Measurements from ENCODE around the gene TREML1.
"Not testable (repeated sequence)": the region's sequence is repeated elsewhere in the genome, so short reads cannot be mapped to it uniquely, and the experiment has no call there.

Gene TREML1

DNA sequence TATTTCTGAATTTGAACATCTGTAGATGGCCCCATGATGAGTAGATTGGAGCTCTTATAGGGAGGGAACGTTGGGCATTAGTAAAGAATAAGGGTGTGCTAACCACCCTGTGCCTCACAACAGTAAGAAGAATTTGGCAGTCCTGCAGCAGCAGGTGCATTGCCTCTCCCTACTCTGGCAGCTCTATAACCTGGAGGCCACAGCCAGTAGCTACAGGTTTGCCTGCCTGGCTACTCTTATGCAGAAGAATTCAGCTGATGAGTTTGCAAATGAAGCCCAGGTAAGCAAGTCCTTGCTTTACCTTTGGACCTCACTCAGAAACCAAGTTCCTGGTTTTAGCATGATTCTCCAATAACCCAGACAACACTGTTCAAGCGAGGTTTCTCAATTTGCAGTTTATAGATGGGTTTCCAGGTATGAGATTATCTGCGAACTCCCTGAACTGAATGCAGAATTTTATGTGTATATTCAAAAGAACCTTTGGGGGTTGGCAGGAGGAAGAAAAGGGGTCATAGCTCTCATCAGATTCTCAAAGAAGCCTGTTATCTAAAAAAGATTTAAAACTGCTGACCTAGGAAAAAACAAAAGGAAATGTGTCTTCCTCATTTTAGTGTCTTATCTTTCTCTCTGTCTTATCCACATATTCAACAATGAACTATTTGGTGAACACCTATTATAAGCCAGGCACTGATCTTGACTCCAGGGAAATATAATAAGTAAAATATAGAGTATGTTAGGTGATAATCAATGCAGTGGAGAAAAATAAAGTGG is 18.9 kb downstream of the TREML1 start:
- DNase-seq = no peak

DNA sequence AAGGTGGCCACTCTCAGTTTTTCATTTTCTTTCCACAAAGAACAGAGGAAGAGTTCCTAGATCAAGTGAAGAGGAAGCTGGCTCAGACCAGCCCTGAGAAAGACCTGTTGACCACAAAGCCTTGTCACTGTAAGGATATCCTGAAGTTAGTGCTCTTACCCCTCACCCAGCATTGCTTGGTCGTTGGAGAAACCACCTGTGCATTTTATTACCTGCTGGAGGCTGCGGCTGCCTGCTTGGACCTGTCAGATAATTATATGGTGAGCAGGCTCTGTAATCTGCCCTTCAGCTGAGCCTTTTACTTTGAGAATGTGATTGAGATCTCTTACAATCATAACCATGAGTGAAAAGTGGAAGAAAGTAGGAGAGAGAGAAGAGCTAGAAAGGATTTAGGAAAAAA is 21.9 kb downstream of the TREML1 start:
- no peak for DNase-seq

DNA sequence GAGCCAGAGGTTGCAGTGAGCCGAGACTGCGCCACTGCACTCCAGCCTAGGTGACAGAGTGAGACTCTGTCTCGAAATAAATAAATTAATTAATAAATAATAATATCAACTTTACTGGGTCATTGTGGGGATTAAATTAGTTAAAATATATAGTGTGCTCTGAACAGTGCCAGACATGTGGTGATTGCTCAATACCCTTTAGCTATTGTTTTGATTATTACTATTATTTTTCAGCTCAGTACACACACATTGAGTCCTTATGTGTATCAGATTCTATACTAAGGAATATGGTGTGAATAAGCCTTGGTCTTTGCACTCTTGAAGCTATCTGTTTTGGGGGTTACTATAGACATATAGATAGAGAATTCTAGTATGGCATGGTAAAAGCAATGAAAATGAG is 28.9 kb downstream of the TREML1 start:
- DNase-seq = no peak

DNA sequence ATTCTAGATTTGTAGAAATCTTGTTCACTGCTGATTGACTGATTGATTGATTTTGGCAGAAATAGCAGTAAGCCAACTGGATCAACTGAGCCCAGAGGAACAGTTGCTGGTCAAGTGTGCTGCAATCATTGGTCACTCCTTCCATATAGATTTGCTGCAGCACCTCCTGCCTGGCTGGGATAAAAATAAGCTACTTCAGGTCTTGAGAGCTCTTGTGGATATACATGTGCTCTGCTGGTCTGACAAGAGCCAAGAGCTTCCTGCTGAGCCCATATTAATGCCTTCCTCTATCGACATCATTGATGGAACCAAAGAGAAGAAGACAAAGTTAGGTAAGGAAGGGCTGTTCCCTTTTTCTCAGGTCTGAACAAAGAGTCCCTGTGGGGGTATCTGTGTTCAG is 31.2 kb downstream of the TREML1 start:
- no peak for DNase-seq

DNA sequence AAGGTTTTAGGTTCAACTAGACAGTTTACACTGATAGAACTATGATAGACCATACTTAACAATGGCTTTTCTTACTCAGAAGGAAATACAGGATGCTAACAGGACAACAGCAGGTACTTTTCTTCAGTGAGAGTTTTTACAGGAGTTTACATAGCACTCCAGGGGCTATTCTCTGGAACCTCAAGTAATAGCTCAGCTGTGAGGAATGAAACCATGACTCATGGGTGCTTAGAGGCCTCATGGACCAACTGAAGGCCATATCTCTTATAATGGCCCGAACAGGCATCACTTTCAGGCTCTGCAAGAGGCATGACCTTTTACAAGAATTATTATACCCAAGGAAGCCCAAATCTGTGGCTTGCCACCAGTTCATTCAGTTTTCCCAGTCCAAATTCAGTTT is 31.8 kb downstream of the TREML1 start:
- no peak for DNase-seq

DNA sequence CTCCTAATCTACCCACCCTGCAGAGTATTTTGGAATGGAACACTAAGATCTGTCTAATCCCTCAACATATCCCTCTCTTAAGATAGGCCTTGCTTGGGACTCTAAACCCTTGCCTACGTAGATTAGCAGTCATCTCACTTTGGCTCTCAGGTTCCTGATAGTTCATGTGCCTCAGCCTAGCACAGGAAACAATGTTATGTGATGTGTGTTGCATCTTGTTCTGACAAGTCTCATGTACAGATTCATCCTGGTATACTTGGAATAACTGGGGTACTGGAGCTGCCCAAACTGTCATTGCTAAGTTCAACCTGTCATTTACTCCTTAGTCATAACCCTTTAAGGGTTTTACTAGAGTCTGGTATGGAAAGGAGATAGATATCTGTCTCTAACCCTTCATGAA is 34.1 kb downstream of the TREML1 start:
- no peak for DNase-seq

DNA sequence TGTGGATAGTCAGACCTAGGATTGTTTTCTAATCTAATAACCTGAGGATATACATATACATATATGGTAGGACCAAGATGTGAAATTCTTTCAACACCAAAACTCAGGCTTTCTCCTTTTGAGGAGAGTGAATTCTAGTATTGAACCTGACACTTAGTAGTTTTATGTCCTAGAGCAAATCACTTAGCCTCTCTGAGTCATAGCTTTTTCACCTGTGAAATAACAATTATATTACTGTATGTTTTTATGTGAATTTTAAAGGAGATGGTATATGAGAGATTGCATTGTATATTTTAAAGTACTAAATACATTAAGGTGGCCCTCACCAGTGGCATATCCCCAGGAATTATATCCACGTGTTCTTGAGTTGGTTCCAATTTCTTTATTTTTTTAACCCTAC is 34.6 kb downstream of the TREML1 start:
- DNase-seq = no peak

DNA sequence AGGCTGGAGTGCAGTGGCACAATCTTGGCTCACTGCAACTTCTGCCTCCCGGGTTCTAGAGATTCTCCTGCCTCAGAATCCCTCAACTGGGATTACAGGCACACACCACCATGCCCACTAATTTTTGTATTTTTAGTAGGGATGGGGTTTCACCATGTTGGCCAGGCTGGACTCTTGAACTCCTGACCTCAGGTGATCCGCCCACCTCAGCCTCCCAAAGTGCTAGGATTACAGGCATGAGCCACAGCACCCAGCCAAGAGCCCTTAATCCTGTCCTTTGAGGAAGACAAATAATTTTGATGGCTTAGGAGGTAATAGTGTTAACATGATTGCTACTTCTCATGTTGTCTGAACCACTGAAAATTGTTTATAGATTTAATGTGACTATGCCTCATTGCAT is 39.1 kb downstream of the TREML1 start:
- not testable (repeated sequence) for DNase-seq

DNA sequence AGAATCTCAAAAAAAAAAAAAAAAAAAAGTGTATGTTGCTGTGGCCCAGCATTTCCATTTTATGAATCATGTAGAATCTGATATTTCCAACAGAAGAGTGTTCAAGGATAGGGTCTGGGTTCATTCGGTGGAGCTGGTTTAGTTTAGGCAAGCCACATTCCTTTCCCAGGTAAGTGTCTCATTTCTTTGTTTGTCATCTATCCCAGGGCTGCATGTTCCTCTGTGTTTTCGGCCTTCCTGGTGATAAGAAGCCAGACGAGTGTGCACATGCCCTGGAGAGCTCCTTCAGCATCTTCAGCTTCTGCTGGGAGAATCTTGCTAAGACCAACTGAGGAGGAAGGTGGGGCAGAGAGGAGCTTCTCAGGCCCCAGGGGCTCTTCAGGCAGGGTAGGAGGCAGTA is 43.1 kb downstream of the TREML1 start:
- no peak for DNase-seq

DNA sequence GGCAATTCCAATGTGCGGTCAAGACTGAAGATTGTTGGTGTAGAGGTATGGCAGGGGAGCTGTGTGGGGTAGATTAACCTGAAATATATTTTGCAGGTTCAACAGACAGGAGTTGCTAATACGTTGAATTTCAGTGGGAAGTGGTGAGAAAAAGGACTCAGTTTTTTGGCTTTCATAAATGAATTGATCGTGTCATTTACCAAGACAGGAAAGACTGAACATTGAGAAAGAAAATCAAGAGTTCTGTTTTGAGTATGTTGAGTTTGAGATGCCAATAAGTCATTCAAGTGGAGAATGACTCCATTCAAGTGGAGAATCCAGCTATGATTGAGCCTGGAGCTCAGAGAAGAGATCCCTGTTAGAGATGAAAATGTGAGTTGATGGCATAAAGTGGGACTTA is 50.3 kb downstream of the TREML1 start:
- DNase-seq = no peak

DNA sequence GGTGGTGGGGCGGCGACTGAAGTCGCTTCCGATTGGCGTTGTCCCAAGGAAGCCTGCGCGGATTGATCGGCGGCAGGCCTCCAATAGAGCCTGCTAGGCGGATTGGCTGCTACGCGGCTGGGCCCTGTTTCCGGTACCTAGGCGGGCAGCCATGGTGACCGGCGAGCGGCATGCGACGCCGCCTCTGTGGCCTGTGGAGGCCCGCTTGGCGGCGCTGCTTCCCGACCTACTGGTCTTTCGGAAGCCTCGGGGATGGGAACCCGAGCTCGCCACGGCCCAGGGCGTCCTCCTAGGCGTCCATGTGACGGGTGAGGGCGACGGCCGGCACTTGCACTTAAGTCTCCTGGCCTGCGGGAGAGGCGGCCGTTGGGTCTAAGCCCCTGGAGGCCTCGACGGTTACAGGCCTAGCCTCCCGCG is 53.3 kb downstream of the TREML1 start:
- no peak for DNase-seq
